NCI-H345 (cell line): Measurements from ENCODE around the gene POLR2M.
A peak's percentile ranks its signal among the peaks of the same experiment; 100 is the strongest.

ENCODE experiments used
- DNase-seq: peaks from one replicate; lab custom pipeline; 2025; lab: John Stamatoyannopoulos, UW

The POLR2M gene

GRCh38 chr15:57692709-57693108, 13.8 kb upstream of the POLR2M start:
- no peak for DNase-seq

GRCh38 chr15:57694279-57694678, 12.2 kb upstream of the POLR2M start:
- DNase-seq: no peak

- DNase-seq: peak; percentile 29
Measured at GRCh38 chr15:57696146-57696545, 10.4 kb upstream of the POLR2M start.

- DNase-seq: no peak
Measured at GRCh38 chr15:57697588-57697987, 8.9 kb upstream of the POLR2M start.

GRCh38 chr15:57698243-57698642, 8.3 kb upstream of the POLR2M start:
- DNase-seq: no peak

- DNase-seq: no peak
Measured at GRCh38 chr15:57698991-57699390, 7.5 kb upstream of the POLR2M start.

GRCh38 chr15:57703387-57703786, 3.1 kb upstream of the POLR2M start:
- no peak for DNase-seq

GRCh38 chr15:57704441-57704840, 2.1 kb upstream of the POLR2M start:
- no peak for DNase-seq

- DNase-seq: no peak
Measured at GRCh38 chr15:57705746-57706404, 639 bp upstream of the POLR2M start.

GRCh38 chr15:57708047-57708446, 1.5 kb downstream of the POLR2M start:
- DNase-seq: no peak

- DNase-seq: no peak
Measured at GRCh38 chr15:57718309-57718708, 11.8 kb downstream of the POLR2M start.

GRCh38 chr15:57720867-57721266, 14.4 kb downstream of the POLR2M start:
- DNase-seq: no peak

- no peak for DNase-seq
Measured at GRCh38 chr15:57726411-57726810, 19.9 kb downstream of the POLR2M start.

GRCh38 chr15:57727031-57727430, 20.5 kb downstream of the POLR2M start:
- DNase-seq: no peak

GRCh38 chr15:57728436-57728835, 21.9 kb downstream of the POLR2M start:
- no peak for DNase-seq

- DNase-seq: no peak
Measured at GRCh38 chr15:57730876-57731275, 24.4 kb downstream of the POLR2M start.

GRCh38 chr15:57731530-57732103, 25.1 kb downstream of the POLR2M start:
- DNase-seq: no peak

- DNase-seq: peak; percentile 46
Measured at GRCh38 chr15:57732526-57733331, 26.2 kb downstream of the POLR2M start.

GRCh38 chr15:57734860-57735259, 28.3 kb downstream of the POLR2M start:
- no peak for DNase-seq

GRCh38 chr15:57735431-57735830, 28.9 kb downstream of the POLR2M start:
- no peak for DNase-seq

GRCh38 chr15:57735891-57736290, 29.4 kb downstream of the POLR2M start:
- no peak for DNase-seq

- DNase-seq: no peak
Measured at GRCh38 chr15:57736591-57736990, 30.1 kb downstream of the POLR2M start.

GRCh38 chr15:57738734-57739237, 32.3 kb downstream of the POLR2M start:
- DNase-seq: no peak
